HL-60 (cell line): Measurements from ENCODE around the gene CTTNBP2NL.
A peak's percentile ranks its signal among the peaks of the same experiment; 100 is the strongest.

Experiments used
- CTCF ChIP-seq: IDR thresholded peaks from one replicate; pipeline ENCODE4 v1.5.1; 2011; ENCODE audit warnings: low read length, control low read depth, inconsistent platforms; ENCODE audit not compliant: insufficient read depth
- SPI1 ChIP-seq: IDR thresholded peaks from 2 replicates; pipeline ENCODE4 v1.6.1; 2012; ENCODE audit warnings: low read depth, mild to moderate bottlenecking, borderline replicate concordance

- TF ChIP-seq CTCF = peak; percentile 54
- TF ChIP-seq SPI1 = no peak
These were observed 70.2 kb downstream of the CTTNBP2NL start for GRCh38 chr1:112466078-112466660.
